Right lobe of liver (tissue), 6 donors: ENCODE results near the gene SIGMAR1. TPM values are rescaled to one million over a fixed set of nuclear protein-coding genes. Genes with fewer than 3 reads are reported as not detected.

ENCODE experiments used
- ATAC-seq, 4 donors: fragments of 200-7000 bp; cut with Tn5 transposase; one replicate each; pipeline ENCODE4 v1.9.1; 2020; ENCODE audit warnings: mild to moderate bottlenecking in 4 of 4, moderate library complexity in 4 of 4
- DNase-seq, 3 donors: peaks; one replicate each; pipeline ENCODE4 v3.0.0-alpha.2; 2020
- H3K27ac ChIP-seq, 3 donors: fragments of 200-600 bp; one replicate each; pipeline ENCODE4 v1.8.0; 2022
- H3K27me3 ChIP-seq, 2 donors: fragments of 200-600 bp; one replicate each; pipeline ENCODE4 v1.8.0; 2022
- H3K36me3 ChIP-seq, 4 donors: fragments of 200-600 bp; sonication (generic) in 1 of 4; one replicate each; pipeline versions ENCODE4 v1.5.1 to v1.8.0; 2017 to 2022; ENCODE audit warnings: control low read depth in 1 of 4
- H3K4me1 ChIP-seq, 4 donors: fragments of 200-600 bp; sonication (generic) in 1 of 4; one replicate each; pipeline versions ENCODE4 v1.5.1 to v1.8.0; 2017 to 2022; ENCODE audit warnings: control low read depth in 1 of 4
- H3K4me3 ChIP-seq, 3 donors: fragments of 200-600 bp; one replicate each; pipeline ENCODE4 v1.8.0; 2022
- H3K9me3 ChIP-seq, 4 donors: fragments of 200-600 bp; sonication (generic) in 1 of 4; one replicate each; pipeline versions ENCODE4 v1.5.1 to v1.8.0; 2017 to 2022; ENCODE audit warnings: control low read depth in 1 of 4
- CTCF ChIP-seq, 4 donors: fragments of 200-600 bp in 3 of 4; fragments of 450-650 bp in 1 of 4; IDR thresholded peaks; one replicate each; pipeline versions ENCODE4 v1.5.1 to v1.8.0; 2016 to 2022; ENCODE audit warnings: antibody characterized with exemption in 4 of 4, mild to moderate bottlenecking in 2 of 4
- POLR2A ChIP-seq: fragments of 450-650 bp; IDR thresholded peaks from one replicate; pipeline ENCODE4 v1.6.1; 2017; ENCODE audit warnings: antibody characterized with exemption, mild to moderate bottlenecking
- WGBS: methylation state at CpG from one replicate; pipeline ENCODE4 v1.1.6; 2018; ENCODE audit warnings: low coverage, low lambda C conversion rate; ENCODE audit not compliant: insufficient coverage; ENCODE audit errors: missing lambda C conversion rate; 5-methylcytosine and 5-hydroxymethylcytosine counted together
- intact Hi-C, 2 donors: fragments of 100-400 bp; cut with DNase I; formaldehyde crosslinking; loops; one replicate each; pipeline versions ENCODE4 v1.11.2 to v1.14.1; 2022
- total RNA-seq, 6 experiments: library from RNA; depleted of rRNA in 2 of 6; stranded (reverse); fragments of >200 nt in 2 of 6; fragmentation: NEBNext Ultra II Directional in 3 of 6; extraction: Animal tissue kit (Norgen Biotek cat#: 25700) in 3 of 6; gene quantifications; one replicate each; pipeline versions ENCODE4 v1.1.0 to v1.2.4, GENCODE V29; 2016 to 2023
- donor health status: DM: no; HTN: yes; CAD: no.
- donor health status: DM: no; HTN: no; CAD: no.
- donor health status: DM: no; HTN: no; CAD: no.
- donor health status: DM: no; HTN: yes; CAD: no.
- donor health status: DM: no; HTN: yes; CAD: no.

The SIGMAR1 gene
- total RNA-seq, 6 experiments from 2014 or later: 69.3 to 237 (median 123) TPM

DNA sequence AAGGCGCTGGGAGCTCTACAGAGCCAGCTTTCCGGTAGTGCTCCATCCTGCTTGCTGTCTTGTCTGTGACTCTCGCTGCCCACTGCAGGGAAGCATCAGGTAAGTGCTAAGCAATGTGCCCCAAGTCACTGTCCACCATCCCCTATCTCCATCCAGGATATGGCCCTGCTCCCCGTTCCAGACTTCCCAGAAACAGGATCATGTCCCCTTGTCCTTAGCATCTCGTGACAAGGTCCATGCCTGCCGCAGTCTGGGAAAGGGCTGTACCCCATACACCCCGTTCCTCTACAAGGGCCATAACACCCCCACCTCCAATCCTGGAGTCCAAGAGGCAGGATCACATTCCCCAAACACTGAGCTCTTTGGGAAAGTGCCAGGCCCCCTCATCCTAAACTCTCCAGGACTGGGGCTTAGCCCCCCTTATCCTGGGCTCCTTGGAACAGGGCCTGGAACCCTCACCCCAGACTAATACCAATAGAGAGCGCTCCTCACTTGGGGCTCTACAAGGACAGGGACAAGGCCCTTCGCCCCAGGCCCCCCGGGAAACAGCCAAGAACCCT, 26.3 kb downstream of the SIGMAR1 start:
- peak overlapping the region; percentile 86 to 89 (median 86) for H3K27ac ChIP-seq
- WGBS: 29% methylated on average over 7 of the region's 10 CpGs
- H3K36me3 ChIP-seq: peaks cover 0 to 5% (median 0%) of the 10 kb centered on the region in 4 donors
- no peaks in the 10 kb centered on the region for H3K27me3 ChIP-seq
- ATAC-seq: peak; percentile 6 to 19 (median 10)
- H3K9me3 ChIP-seq: no peaks in the 10 kb centered on the region
- intact Hi-C loops: no loop called here
- H3K4me3 ChIP-seq: peak overlapping the region; percentile 62 to 85 (median 74)
- H3K4me1 ChIP-seq: peaks cover 0 to 33% (median 10%) of the 10 kb centered on the region in 4 donors
- TF ChIP-seq POLR2A (no peak), CTCF (IDR thresholded peaks at IDR 0.05) (no peak)
- peak in 1 of 3 donors; percentile 61 for DNase-seq

DNA sequence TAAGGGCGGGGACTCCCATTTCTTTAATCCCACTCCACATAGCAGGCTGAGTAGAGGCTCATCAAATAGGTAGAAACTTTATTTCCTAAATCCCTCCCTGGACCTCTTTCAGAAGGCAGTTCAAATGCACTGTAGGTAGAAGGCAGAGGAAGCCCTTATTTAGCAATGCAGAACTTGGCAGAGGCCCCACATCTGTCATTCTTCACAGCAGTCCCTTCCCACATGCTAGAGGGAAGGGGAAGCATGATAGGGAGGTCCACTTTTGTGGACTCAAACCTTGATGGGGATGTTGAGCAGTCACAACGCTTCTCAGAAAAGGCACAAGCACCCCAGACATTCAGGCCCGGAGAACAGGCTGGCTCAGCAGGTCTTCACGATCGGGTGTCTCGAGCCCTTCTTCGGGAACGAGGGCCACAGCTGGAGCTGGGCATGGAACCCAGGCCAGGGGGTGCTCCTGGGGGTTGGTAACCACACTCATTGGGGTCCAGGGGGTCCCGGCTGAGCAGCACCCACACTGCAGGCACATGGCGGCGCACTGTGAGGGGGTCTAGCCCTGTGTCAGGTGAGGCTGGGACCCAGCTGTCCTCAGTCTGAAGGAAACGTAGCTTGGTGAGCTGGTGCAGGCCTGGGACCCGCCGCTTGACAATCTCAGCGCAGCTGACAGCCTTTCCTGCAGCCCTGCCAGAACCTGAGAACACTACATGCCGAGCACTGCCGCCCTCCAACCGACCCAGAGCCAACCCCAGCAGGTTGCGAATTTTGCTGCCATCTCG, 27.0 kb downstream of the SIGMAR1 start:
- Histone ChIP-seq H3K36me3 (no peaks in the 10 kb centered on the region), H3K27ac (no peak overlapping the region), H3K4me3 (peak overlapping the region in 2 of 3 donors; percentile 74 to 85), H3K27me3 (no peaks in the 10 kb centered on the region), H3K4me1 (peaks cover 0 to 33% (median 10%) of the 10 kb centered on the region in 4 donors), H3K9me3 (no peaks in the 10 kb centered on the region)
- no peak for TF ChIP-seq POLR2A
- ATAC-seq: no peak
- DNase-seq: peak in 1 of 3 donors; percentile 63
- 83% methylated on average over 2 of the region's 20 CpGs for WGBS
- intact Hi-C loops: no loop called here

- intact Hi-C loops: no loop called here
- WGBS: 75% methylated on average over 2 of the region's 2 CpGs
- no peaks in the 10 kb centered on the region for H3K36me3 ChIP-seq
- H3K4me3 ChIP-seq: no peak overlapping the region
- no peak for TF ChIP-seq POLR2A
- TF ChIP-seq CTCF (IDR thresholded peaks at IDR 0.05): no peak
- H3K9me3 ChIP-seq: no peaks in the 10 kb centered on the region
- no peak for DNase-seq
- no peak for ATAC-seq
- no peaks in the 10 kb centered on the region for H3K27me3 ChIP-seq
- H3K27ac ChIP-seq: peak overlapping the region in 1 of 3 donors; percentile 32
- peaks cover 0 to 25% (median 6%) of the 10 kb centered on the region in 4 donors for H3K4me1 ChIP-seq
These were observed 30.3 kb downstream of the SIGMAR1 start for GRCh38 chr9:34607331-34607730.

- TF ChIP-seq CTCF (IDR thresholded peaks at IDR 0.05): no peak
- no peak for TF ChIP-seq POLR2A
- Histone ChIP-seq H3K27me3 (no peaks in the 10 kb centered on the region), H3K4me1 (peaks cover 0 to 22% (median 6%) of the 10 kb centered on the region in 4 donors), H3K36me3 (no peaks in the 10 kb centered on the region), H3K4me3 (no peak overlapping the region), H3K9me3 (no peaks in the 10 kb centered on the region), H3K27ac (peak overlapping the region in 1 of 3 donors; percentile 32)
- intact Hi-C loops: no loop called here
- ATAC-seq: peak; percentile 63 to 77 (median 72)
- DNase-seq: no peak
- WGBS: 41% methylated on average over 2 of the region's 3 CpGs
These were observed 30.7 kb downstream of the SIGMAR1 start for GRCh38 chr9:34606905-34607304.

DNA sequence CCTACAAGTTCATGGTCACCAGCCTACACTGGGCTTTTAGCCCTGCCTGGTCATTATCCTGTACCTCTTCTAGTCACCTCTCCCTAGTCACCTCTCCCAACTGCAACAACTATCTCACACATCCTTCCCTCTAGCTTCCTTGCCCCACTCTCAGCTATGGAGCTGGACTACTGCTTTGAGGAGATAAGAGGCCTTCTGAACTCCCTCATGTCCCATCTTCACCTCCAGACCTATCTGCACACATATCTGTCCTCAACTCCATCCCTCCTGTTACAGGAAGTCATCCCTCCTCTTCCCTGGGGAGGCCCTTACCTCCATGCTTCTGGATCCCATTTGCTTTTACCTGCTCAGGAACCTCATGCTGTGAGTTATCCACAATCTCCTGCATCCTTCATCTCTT, 31.4 kb downstream of the SIGMAR1 start:
- no peaks in the 10 kb centered on the region for H3K27me3 ChIP-seq
- TF ChIP-seq CTCF (IDR thresholded peaks at IDR 0.05) (no peak), POLR2A (no peak)
- intact Hi-C loops: no loop called here
- H3K27ac ChIP-seq: no peak overlapping the region
- H3K4me3 ChIP-seq: no peak overlapping the region
- H3K4me1 ChIP-seq: peaks cover 0 to 20% (median 5%) of the 10 kb centered on the region in 4 donors
- ATAC-seq (peak in 1 of 4 donors; percentile 2), DNase-seq (no peak)
- H3K36me3 ChIP-seq: no peaks in the 10 kb centered on the region
- no peaks in the 10 kb centered on the region for H3K9me3 ChIP-seq
